ENCODE results near the gene MARCHF9.
A peak's percentile ranks its signal among the peaks of the same experiment; 100 is the strongest.

The MARCHF9 gene

DNA sequence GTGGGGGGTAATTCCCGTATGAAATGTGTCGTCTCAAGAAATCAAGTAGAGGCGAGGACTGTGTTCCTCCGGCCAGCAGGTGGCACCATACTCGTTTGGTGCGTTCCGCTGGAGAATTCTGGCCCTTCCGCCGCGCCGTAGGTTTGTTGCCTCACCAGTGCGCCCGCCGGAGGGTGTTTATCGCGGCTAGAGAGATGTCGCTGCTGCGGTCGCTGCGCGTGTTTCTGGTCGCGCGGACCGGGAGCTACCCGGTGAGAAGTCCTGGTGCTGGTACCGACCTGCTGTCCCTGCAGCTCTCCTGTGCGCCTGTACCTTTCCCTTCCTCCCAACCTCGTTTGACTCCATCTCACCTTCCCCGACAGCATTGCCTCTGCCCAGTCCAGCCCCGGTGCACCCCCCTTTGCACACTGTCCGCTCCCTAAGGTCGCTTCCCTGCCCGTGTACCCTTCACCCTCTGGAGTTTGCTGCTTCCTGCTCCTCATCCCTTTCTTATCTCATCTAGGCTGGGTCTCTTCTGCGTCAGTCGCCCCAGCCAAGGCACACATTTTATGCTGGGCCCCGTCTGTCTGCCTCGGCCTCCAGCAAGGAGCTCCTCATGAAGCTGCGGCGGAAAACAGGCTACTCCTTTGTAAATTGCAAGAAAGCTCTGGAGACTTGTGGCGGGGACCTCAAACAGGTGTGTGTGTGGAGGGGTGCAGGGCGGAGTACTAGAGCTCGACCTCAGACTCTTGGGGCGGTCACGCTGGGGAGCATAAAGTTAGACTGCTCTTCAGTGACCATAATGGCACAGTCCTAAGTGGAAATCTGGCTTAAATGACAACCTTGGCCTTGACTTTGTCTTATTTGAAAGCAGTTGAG, 27.9 kb downstream of the MARCHF9 start, which contains the start of gene TSFM:
Gene TSFM (plus strand): TSS at position 180 of the 858 bp plus-strand sequence. CDS start 15 bp downstream, at position 195.
- H3K36me3 ChIP-seq (ENCODE audit: control insufficient read depth in 1 of 2, insufficient read depth in 2 of 2, low read depth in 1 of 2, low read length in 2 of 2), result peaks cover 12 to 51% of the 10 kb centered on the region in 2 experiments
- no peak within 1 kb of the TSS for H3K23ac ChIP-seq (ENCODE audit: low read length in 2 of 2)
- no peaks in the 10 kb centered on the region for H3K27me3 ChIP-seq (ENCODE audit: control insufficient read depth in 1 of 2, insufficient read depth in 1 of 2, low read length in 2 of 2)
- peak within 1 kb of the TSS; percentile 66 for H4K91ac ChIP-seq (ENCODE audit: low read length)
- DNase-seq, result peak; percentile 96
- peak within 1 kb of the TSS; percentile 81 to 99 for H3K4me3 ChIP-seq (ENCODE audit: insufficient read depth in 1 of 2, low read depth in 1 of 2, low read length in 2 of 2)
- peak within 1 kb of the TSS; percentile 97 for H3K4me2 ChIP-seq (ENCODE audit: low read length, poor library complexity, severe bottlenecking)
- H2BK5ac ChIP-seq (ENCODE audit: low read depth, low read length, poor library complexity, severe bottlenecking), result no peak within 1 kb of the TSS
- peaks cover 23% of the 10 kb centered on the region for H3K79me1 ChIP-seq (replicated peaks; ENCODE audit: low read length, poor library complexity, severe bottlenecking)
- H3K4ac ChIP-seq (ENCODE audit: low read depth in 1 of 2, low read length in 2 of 2), result peak within 1 kb of the TSS; percentile 32 to 79
- H3K14ac ChIP-seq (ENCODE audit: low read length in 2 of 2), result no peak within 1 kb of the TSS
- no peak within 1 kb of the TSS for H2BK120ac ChIP-seq (ENCODE audit: low read depth, low read length)
- H3K9ac ChIP-seq (ENCODE audit: low read length), result peak within 1 kb of the TSS; percentile 96
- peak within 1 kb of the TSS; percentile 36 for H2BK15ac ChIP-seq (ENCODE audit: low read depth, poor library complexity, severe bottlenecking)
- peak within 1 kb of the TSS; percentile 96 for H4K8ac ChIP-seq (ENCODE audit: low read length)
- H3K27ac ChIP-seq (ENCODE audit: low read length, poor library complexity, severe bottlenecking), result no peak within 1 kb of the TSS
- no peaks in the 10 kb centered on the region for H3K9me3 ChIP-seq (ENCODE audit: control insufficient read depth, low read length)
- no peak within 1 kb of the TSS for H2BK12ac ChIP-seq (ENCODE audit: low read length in 2 of 2)
- H3K18ac ChIP-seq (ENCODE audit: low read depth in 1 of 2, low read length in 2 of 2), result peak within 1 kb of the TSS in 1 of 2 experiments; percentile 44
- 4% methylated on average over 45 of the region's 45 CpGs for WGBS
- no peak within 1 kb of the TSS for H2AK5ac ChIP-seq (ENCODE audit: low read length, severe bottlenecking)
- peak within 1 kb of the TSS; percentile 59 for H2AFZ ChIP-seq (ENCODE audit: low read depth, low read length)
- H3K4me1 ChIP-seq (ENCODE audit: control insufficient read depth, insufficient read depth, low read depth, low read length), result no peaks in the 10 kb centered on the region

GRCh38 chr12:57783466-57783801, 28.5 kb downstream of the MARCHF9 start:
- Histone ChIP-seq H3K4ac (ENCODE audit: low read depth in 1 of 2, low read length in 2 of 2) (no peak overlapping the region), H3K4me3 (ENCODE audit: insufficient read depth in 1 of 2, low read depth in 1 of 2, low read length in 2 of 2) (peak overlapping the region in 1 of 2 experiments; percentile 99), H3K79me1 (replicated peaks; ENCODE audit: low read length, poor library complexity, severe bottlenecking) (peaks cover 23% of the 10 kb centered on the region), H3K27me3 (ENCODE audit: control insufficient read depth in 1 of 2, insufficient read depth in 1 of 2, low read length in 2 of 2) (no peaks in the 10 kb centered on the region), H3K27ac (ENCODE audit: low read length, poor library complexity, severe bottlenecking) (no peak overlapping the region), H4K91ac (ENCODE audit: low read length) (no peak overlapping the region), H2AK5ac (ENCODE audit: low read length, severe bottlenecking) (no peak overlapping the region), H3K14ac (ENCODE audit: low read length in 2 of 2) (no peak overlapping the region), H2BK5ac (ENCODE audit: low read depth, low read length, poor library complexity, severe bottlenecking) (no peak overlapping the region), H3K36me3 (ENCODE audit: control insufficient read depth in 1 of 2, insufficient read depth in 2 of 2, low read depth in 1 of 2, low read length in 2 of 2) (peaks cover 16 to 57% of the 10 kb centered on the region in 2 experiments), H2BK12ac (ENCODE audit: low read length in 2 of 2) (no peak overlapping the region), H4K8ac (ENCODE audit: low read length) (no peak overlapping the region), H3K18ac (ENCODE audit: low read depth in 1 of 2, low read length in 2 of 2) (no peak overlapping the region), H3K4me1 (ENCODE audit: control insufficient read depth, insufficient read depth, low read depth, low read length) (no peaks in the 10 kb centered on the region), H2AFZ (ENCODE audit: low read depth, low read length) (no peak overlapping the region), H3K23ac (ENCODE audit: low read length in 2 of 2) (no peak overlapping the region), H2BK120ac (ENCODE audit: low read depth, low read length) (no peak overlapping the region), H3K9me3 (ENCODE audit: control insufficient read depth, low read length) (no peaks in the 10 kb centered on the region), H2BK15ac (ENCODE audit: low read depth, poor library complexity, severe bottlenecking) (no peak overlapping the region), H3K4me2 (ENCODE audit: low read length, poor library complexity, severe bottlenecking) (peak overlapping the region; percentile 97), H3K9ac (ENCODE audit: low read length) (peak overlapping the region; percentile 96)
- WGBS, result 92% methylated on average over 10 of the region's 12 CpGs
- no peak for DNase-seq

DNA sequence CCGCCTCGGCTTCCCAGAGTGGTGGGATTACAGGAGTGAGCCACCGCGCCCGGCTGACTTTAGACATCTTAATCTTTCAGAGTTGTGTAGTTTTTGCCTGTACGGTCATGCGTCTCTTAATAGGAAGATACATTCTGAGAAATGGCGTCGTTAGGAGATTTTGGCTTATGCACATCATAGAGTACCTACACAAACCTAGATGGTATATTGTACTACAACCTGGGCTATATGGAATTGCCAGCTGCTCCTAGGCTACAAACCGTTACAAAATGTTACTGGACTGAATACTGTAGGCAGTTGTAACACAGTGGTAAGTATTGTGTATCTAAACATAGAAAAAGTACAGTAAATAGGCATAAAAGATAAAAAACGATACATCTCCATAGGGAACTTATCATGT, 29.0 kb downstream of the MARCHF9 start:
- no peak overlapping the region for H3K18ac ChIP-seq (ENCODE audit: low read depth in 1 of 2, low read length in 2 of 2)

GRCh38 chr12:57793920-57794319, 39.0 kb downstream of the MARCHF9 start:
- H3K14ac ChIP-seq (ENCODE audit: low read length in 2 of 2), result no peak overlapping the region
- no peak overlapping the region for H2BK120ac ChIP-seq (ENCODE audit: low read depth, low read length)
- no peak overlapping the region for H3K18ac ChIP-seq (ENCODE audit: low read depth in 1 of 2, low read length in 2 of 2)
- no peaks in the 10 kb centered on the region for H3K9me3 ChIP-seq (ENCODE audit: control insufficient read depth, low read length)
- H2AK5ac ChIP-seq (ENCODE audit: low read length, severe bottlenecking), result no peak overlapping the region
- H3K9ac ChIP-seq (ENCODE audit: low read length), result peak overlapping the region; percentile 85
- peaks cover 5% of the 10 kb centered on the region for H3K79me1 ChIP-seq (replicated peaks; ENCODE audit: low read length, poor library complexity, severe bottlenecking)
- H3K4me1 ChIP-seq (ENCODE audit: control insufficient read depth, insufficient read depth, low read depth, low read length), result no peaks in the 10 kb centered on the region
- H4K8ac ChIP-seq (ENCODE audit: low read length), result no peak overlapping the region
- WGBS, result 44% methylated on average over 1 of the region's 1 CpG
- H2AFZ ChIP-seq (ENCODE audit: low read depth, low read length), result no peak overlapping the region
- H2BK5ac ChIP-seq (ENCODE audit: low read depth, low read length, poor library complexity, severe bottlenecking), result no peak overlapping the region
- H3K4ac ChIP-seq (ENCODE audit: low read depth in 1 of 2, low read length in 2 of 2), result no peak overlapping the region
- peak overlapping the region in 1 of 2 experiments; percentile 30 for H3K4me3 ChIP-seq (ENCODE audit: insufficient read depth in 1 of 2, low read depth in 1 of 2, low read length in 2 of 2)
- no peak overlapping the region for H3K23ac ChIP-seq (ENCODE audit: low read length in 2 of 2)
- H3K27me3 ChIP-seq (ENCODE audit: control insufficient read depth in 1 of 2, insufficient read depth in 1 of 2, low read length in 2 of 2), result no peaks in the 10 kb centered on the region
- no peak overlapping the region for H3K27ac ChIP-seq (ENCODE audit: low read length, poor library complexity, severe bottlenecking)
- no peak overlapping the region for H2BK15ac ChIP-seq (ENCODE audit: low read depth, poor library complexity, severe bottlenecking)
- H3K36me3 ChIP-seq (ENCODE audit: control insufficient read depth in 1 of 2, insufficient read depth in 2 of 2, low read depth in 1 of 2, low read length in 2 of 2), result peaks cover 22 to 72% of the 10 kb centered on the region in 2 experiments
- H4K91ac ChIP-seq (ENCODE audit: low read length), result no peak overlapping the region
- no peak overlapping the region for H2BK12ac ChIP-seq (ENCODE audit: low read length in 2 of 2)
- H3K4me2 ChIP-seq (ENCODE audit: low read length, poor library complexity, severe bottlenecking), result no peak overlapping the region
- DNase-seq, result peak; percentile 93

More for the DNA sequence above, 29.0 kb downstream of the MARCHF9 start:
- H2AFZ ChIP-seq (ENCODE audit: low read depth, low read length), result no peak overlapping the region
- WGBS, result 97% methylated on average over 8 of the region's 11 CpGs
- peak overlapping the region; percentile 20 for H2AK5ac ChIP-seq (ENCODE audit: low read length, severe bottlenecking)
- H2BK120ac ChIP-seq (ENCODE audit: low read depth, low read length), result no peak overlapping the region
- no peak for DNase-seq
- H2BK5ac ChIP-seq (ENCODE audit: low read depth, low read length, poor library complexity, severe bottlenecking), result no peak overlapping the region
- H2BK12ac ChIP-seq (ENCODE audit: low read length in 2 of 2), result no peak overlapping the region
- H3K4me3 ChIP-seq (ENCODE audit: insufficient read depth in 1 of 2, low read depth in 1 of 2, low read length in 2 of 2), result peak overlapping the region in 1 of 2 experiments; percentile 31
- H3K27ac ChIP-seq (ENCODE audit: low read length, poor library complexity, severe bottlenecking), result no peak overlapping the region
- H3K9me3 ChIP-seq (ENCODE audit: control insufficient read depth, low read length), result no peaks in the 10 kb centered on the region
- H3K4ac ChIP-seq (ENCODE audit: low read depth in 1 of 2, low read length in 2 of 2), result no peak overlapping the region
- no peak overlapping the region for H3K14ac ChIP-seq (ENCODE audit: low read length in 2 of 2)
- peaks cover 26% of the 10 kb centered on the region for H3K79me1 ChIP-seq (replicated peaks; ENCODE audit: low read length, poor library complexity, severe bottlenecking)
- H3K4me2 ChIP-seq (ENCODE audit: low read length, poor library complexity, severe bottlenecking), result no peak overlapping the region
- H3K27me3 ChIP-seq (ENCODE audit: control insufficient read depth in 1 of 2, insufficient read depth in 1 of 2, low read length in 2 of 2), result no peaks in the 10 kb centered on the region
- H3K23ac ChIP-seq (ENCODE audit: low read length in 2 of 2), result no peak overlapping the region
- peak overlapping the region; percentile 33 for H3K9ac ChIP-seq (ENCODE audit: low read length)
- H4K91ac ChIP-seq (ENCODE audit: low read length), result no peak overlapping the region
- peaks cover 20 to 61% of the 10 kb centered on the region in 2 experiments for H3K36me3 ChIP-seq (ENCODE audit: control insufficient read depth in 1 of 2, insufficient read depth in 2 of 2, low read depth in 1 of 2, low read length in 2 of 2)
- H2BK15ac ChIP-seq (ENCODE audit: low read depth, poor library complexity, severe bottlenecking), result no peak overlapping the region
- H4K8ac ChIP-seq (ENCODE audit: low read length), result no peak overlapping the region
- H3K4me1 ChIP-seq (ENCODE audit: control insufficient read depth, insufficient read depth, low read depth, low read length), result no peaks in the 10 kb centered on the region

All from mesenchymal stem cell (in vitro differentiated cells and primary cell).